ENCODE measurements around the gene RUVBL1.
A peak's percentile ranks its signal among the peaks of the same experiment; 100 is the strongest.

The RUVBL1 gene

GRCh38 chr3:128111147-128111546 lies 12.5 kb downstream of the RUVBL1 start:
- Mint-ChIP-seq H3K27ac (peak overlapping the region; percentile 98), H3K4me3 (no peak overlapping the region), H3K9me3 (no peaks in the 10 kb centered on the region), H3K36me3 (peaks cover 81% of the 10 kb centered on the region), H3K4me1 (peaks cover 41% of the 10 kb centered on the region)
- DNase-seq (ENCODE audit: low spot score in 2 of 2) = no peak
- no peak for ATAC-seq

GRCh38 chr3:128107834-128108233 lies 15.8 kb downstream of the RUVBL1 start:
- Mint-ChIP-seq H3K4me3 (no peak overlapping the region), H3K9me3 (no peaks in the 10 kb centered on the region), H3K36me3 (peaks cover 89% of the 10 kb centered on the region), H3K4me1 (peaks cover 18% of the 10 kb centered on the region), H3K27ac (no peak overlapping the region)
- DNase-seq (ENCODE audit: low spot score in 2 of 2) (no peak), ATAC-seq (no peak)

- H3K36me3 Mint-ChIP-seq = peaks cover 89% of the 10 kb centered on the region
- H3K4me3 Mint-ChIP-seq = no peak overlapping the region
- no peaks in the 10 kb centered on the region for H3K4me1 Mint-ChIP-seq
- DNase-seq (ENCODE audit: low spot score in 2 of 2) (no peak), ATAC-seq (no peak)
- no peaks in the 10 kb centered on the region for H3K9me3 Mint-ChIP-seq
- no peak overlapping the region for H3K27ac Mint-ChIP-seq
These were observed 20.4 kb downstream of the RUVBL1 start for GRCh38 chr3:128103136-128103676.

GRCh38 chr3:128100638-128101037 lies 23.0 kb downstream of the RUVBL1 start:
- no peak for ATAC-seq
- DNase-seq (ENCODE audit: low spot score in 2 of 2) = no peak
- no peak overlapping the region for H3K4me3 Mint-ChIP-seq
- H3K36me3 Mint-ChIP-seq = peaks cover 99% of the 10 kb centered on the region
- H3K4me1 Mint-ChIP-seq = no peaks in the 10 kb centered on the region
- H3K27ac Mint-ChIP-seq = peak overlapping the region; percentile 54
- no peaks in the 10 kb centered on the region for H3K9me3 Mint-ChIP-seq

- ATAC-seq = no peak
- H3K27ac Mint-ChIP-seq = peak overlapping the region; percentile 54
- no peaks in the 10 kb centered on the region for H3K9me3 Mint-ChIP-seq
- H3K36me3 Mint-ChIP-seq = peaks cover 99% of the 10 kb centered on the region
- peaks cover 3% of the 10 kb centered on the region for H3K4me1 Mint-ChIP-seq
- no peak overlapping the region for H3K4me3 Mint-ChIP-seq
- DNase-seq (ENCODE audit: low spot score in 2 of 2) = no peak
These were observed 23.5 kb downstream of the RUVBL1 start for GRCh38 chr3:128100161-128100560.

GRCh38 chr3:128098234-128098633 lies 25.4 kb downstream of the RUVBL1 start:
- DNase-seq (ENCODE audit: low spot score in 2 of 2) = no peak

GRCh38 chr3:128095222-128095703 lies 28.3 kb downstream of the RUVBL1 start:
- peaks cover 93% of the 10 kb centered on the region for H3K36me3 Mint-ChIP-seq

More at GRCh38 chr3:128098234-128098633, 25.4 kb downstream of the RUVBL1 start:
- Mint-ChIP-seq H3K9me3 (no peaks in the 10 kb centered on the region), H3K4me3 (no peak overlapping the region), H3K4me1 (peaks cover 12% of the 10 kb centered on the region), H3K36me3 (peaks cover 99% of the 10 kb centered on the region), H3K27ac (peak overlapping the region; percentile 85)
- ATAC-seq = no peak

GRCh38 chr3:128094295-128095151 lies 29.1 kb downstream of the RUVBL1 start:
- Mint-ChIP-seq H3K9me3 (no peaks in the 10 kb centered on the region), H3K4me3 (no peak overlapping the region), H3K36me3 (peaks cover 92% of the 10 kb centered on the region), H3K4me1 (peaks cover 12% of the 10 kb centered on the region), H3K27ac (peak overlapping the region; percentile 38)
- ATAC-seq (peak; percentile 66), DNase-seq (ENCODE audit: low spot score in 2 of 2) (no peak)

More at GRCh38 chr3:128095222-128095703, 28.3 kb downstream of the RUVBL1 start:
- no peaks in the 10 kb centered on the region for H3K9me3 Mint-ChIP-seq
- no peak overlapping the region for H3K4me3 Mint-ChIP-seq
- peak overlapping the region; percentile 75 for H3K27ac Mint-ChIP-seq
- peak; percentile 98 for ATAC-seq
- H3K4me1 Mint-ChIP-seq = peaks cover 12% of the 10 kb centered on the region
- DNase-seq (ENCODE audit: low spot score in 2 of 2) = peak; percentile 72 to 87

- no peak for DNase-seq (ENCODE audit: low spot score in 2 of 2)
- peaks cover 12% of the 10 kb centered on the region for H3K4me1 Mint-ChIP-seq
- H3K36me3 Mint-ChIP-seq = peaks cover 73% of the 10 kb centered on the region
- no peak overlapping the region for H3K27ac Mint-ChIP-seq
- no peak for ATAC-seq
- H3K9me3 Mint-ChIP-seq = no peaks in the 10 kb centered on the region
- H3K4me3 Mint-ChIP-seq = no peak overlapping the region
These were observed 32.0 kb downstream of the RUVBL1 start for GRCh38 chr3:128091586-128091985.

GRCh38 chr3:128089135-128089534 lies 34.5 kb downstream of the RUVBL1 start:
- ATAC-seq (no peak), DNase-seq (ENCODE audit: low spot score in 2 of 2) (no peak)
- H3K27ac Mint-ChIP-seq = no peak overlapping the region
- H3K4me1 Mint-ChIP-seq = peaks cover under 1% of the 10 kb centered on the region
- H3K36me3 Mint-ChIP-seq = peaks cover 65% of the 10 kb centered on the region
- H3K9me3 Mint-ChIP-seq = no peaks in the 10 kb centered on the region
- H3K4me3 Mint-ChIP-seq = no peak overlapping the region

- Mint-ChIP-seq H3K36me3 (peaks cover 65% of the 10 kb centered on the region), H3K4me1 (peaks cover 7% of the 10 kb centered on the region), H3K4me3 (no peak overlapping the region), H3K9me3 (no peaks in the 10 kb centered on the region), H3K27ac (no peak overlapping the region)
- DNase-seq (ENCODE audit: low spot score in 2 of 2) (no peak), ATAC-seq (no peak)
These were observed 39.0 kb downstream of the RUVBL1 start for GRCh38 chr3:128084675-128085021.

GRCh38 chr3:128083980-128084674 lies 39.5 kb downstream of the RUVBL1 start:
- H3K4me3 Mint-ChIP-seq = no peak overlapping the region
- peaks cover 64% of the 10 kb centered on the region for H3K36me3 Mint-ChIP-seq
- DNase-seq (ENCODE audit: low spot score in 2 of 2) (no peak), ATAC-seq (no peak)
- H3K4me1 Mint-ChIP-seq = peaks cover 7% of the 10 kb centered on the region
- H3K27ac Mint-ChIP-seq = no peak overlapping the region
- no peaks in the 10 kb centered on the region for H3K9me3 Mint-ChIP-seq

GRCh38 chr3:128083396-128083795 lies 40.2 kb downstream of the RUVBL1 start:
- H3K9me3 Mint-ChIP-seq = no peaks in the 10 kb centered on the region

GRCh38 chr3:128082546-128082945 lies 41.1 kb downstream of the RUVBL1 start:
- ATAC-seq = no peak

More at GRCh38 chr3:128083396-128083795, 40.2 kb downstream of the RUVBL1 start:
- Mint-ChIP-seq H3K36me3 (peaks cover 72% of the 10 kb centered on the region), H3K4me3 (no peak overlapping the region), H3K27ac (no peak overlapping the region), H3K4me1 (peaks cover 7% of the 10 kb centered on the region)
- ATAC-seq (no peak), DNase-seq (ENCODE audit: low spot score in 2 of 2) (no peak)

GRCh38 chr3:128081846-128082245 lies 41.8 kb downstream of the RUVBL1 start:
- no peak overlapping the region for H3K27ac Mint-ChIP-seq
- no peak for DNase-seq (ENCODE audit: low spot score in 2 of 2)
- H3K4me3 Mint-ChIP-seq = no peak overlapping the region
- no peaks in the 10 kb centered on the region for H3K9me3 Mint-ChIP-seq
- H3K4me1 Mint-ChIP-seq = peaks cover 7% of the 10 kb centered on the region
- ATAC-seq = no peak
- H3K36me3 Mint-ChIP-seq = peaks cover 65% of the 10 kb centered on the region

More at GRCh38 chr3:128082546-128082945, 41.1 kb downstream of the RUVBL1 start:
- H3K27ac Mint-ChIP-seq = no peak overlapping the region
- H3K4me1 Mint-ChIP-seq = peaks cover 7% of the 10 kb centered on the region
- no peak for DNase-seq (ENCODE audit: low spot score in 2 of 2)
- no peak overlapping the region for H3K4me3 Mint-ChIP-seq
- H3K36me3 Mint-ChIP-seq = peaks cover 72% of the 10 kb centered on the region
- no peaks in the 10 kb centered on the region for H3K9me3 Mint-ChIP-seq

Data from stimulated activated effector memory CD8-positive, alpha-beta T cell treated with anti-CD3 and anti-CD28 coated beads, Interleukin-12 subunit alpha, Interleukin-12 subunit beta, amount 100 ng/mL, for 72 hours (primary cell).